CD4-positive, alpha-beta T cell (primary cell): ENCODE results near the gene PPP6R3. TPM values are rescaled to one million over a fixed set of nuclear protein-coding genes. Genes with fewer than 3 reads are reported as not detected.

ENCODE experiments used
- ATAC-seq: fragments of 200-7000 bp; cut with Tn5 transposase; one replicate; pipeline ENCODE4 v1.10.0; 2022; ENCODE audit warnings: mild to moderate bottlenecking; ENCODE audit not compliant: poor library complexity
- CTCF ChIA-PET: fragments of 350-600 bp; sonication (Branson Sonifier 250); formaldehyde crosslinking; loops from one replicate; lab custom pipeline; 2021; ENCODE audit warnings: antibody characterized with exemption, inconsistent platforms; lab: Charles Lee
- POLR2A ChIA-PET: fragments of 350-600 bp; sonication (Branson Sonifier 250); formaldehyde crosslinking; loops from one replicate; lab custom pipeline; 2021; ENCODE audit warnings: antibody characterized with exemption, inconsistent platforms; lab: Charles Lee
- DNase-seq, 14 experiments: peaks; one replicate each; pipeline ENCODE4 v3.0.0-alpha.2; 2013 to 2020; ENCODE audit warnings: mixed read lengths in 2 of 14
- H3K27ac ChIP-seq, 2 donors: one replicate each; pipeline versions ENCODE4 v1.5.1 to v1.7.0; 2013; ENCODE audit warnings: low read length in 2 of 2, low read depth in 1 of 2, mild to moderate bottlenecking in 1 of 2
- H3K27me3 ChIP-seq, 2 experiments: 1 replicate in 1 of 2; 2 replicates in 1 of 2; pipeline versions ENCODE4 v1.6.1 to v1.7.0; 2013; ENCODE audit warnings: low read length in 2 of 2, control low read depth in 1 of 2, mild to moderate bottlenecking in 1 of 2, moderate library complexity in 1 of 2; ENCODE audit not compliant: insufficient read depth in 2 of 2, control insufficient read depth in 1 of 2
- H3K36me3 ChIP-seq: one replicate; pipeline ENCODE4 v1.6.1; 2013; ENCODE audit warnings: low read length, control low read depth; ENCODE audit not compliant: insufficient read depth
- H3K4me1 ChIP-seq: one replicate; pipeline ENCODE4 v1.6.1; 2013; ENCODE audit warnings: low read length, control low read depth; ENCODE audit not compliant: insufficient read depth
- H3K4me3 ChIP-seq: one replicate; pipeline ENCODE4 v1.5.1; 2013; ENCODE audit warnings: mild to moderate bottlenecking, low read length, moderate library complexity
- H3K9me3 ChIP-seq, 2 experiments: 1 replicate in 1 of 2; 2 replicates in 1 of 2; pipeline versions ENCODE4 v1.6.1 to v1.7.0; 2013; ENCODE audit warnings: low read length in 2 of 2, mild to moderate bottlenecking in 2 of 2, control low read depth in 1 of 2, moderate library complexity in 1 of 2; ENCODE audit not compliant: control insufficient read depth in 1 of 2, insufficient read depth in 1 of 2
- H3K27ac Mint-ChIP-seq: one replicate; pipeline ENCODE4 v1.8.0; 2020; ENCODE audit warnings: mixed read lengths
- H3K27me3 Mint-ChIP-seq: one replicate; pipeline ENCODE4 v1.8.0; 2021; ENCODE audit warnings: mixed read lengths
- H3K36me3 Mint-ChIP-seq: one replicate; pipeline ENCODE4 v1.8.0; 2021; ENCODE audit warnings: low read depth, mixed read lengths
- H3K4me1 Mint-ChIP-seq: one replicate; pipeline ENCODE4 v1.8.0; 2021; ENCODE audit warnings: low read depth, mixed read lengths
- H3K4me3 Mint-ChIP-seq: one replicate; pipeline ENCODE4 v1.8.0; 2020; ENCODE audit warnings: mild to moderate bottlenecking, mixed read lengths
- H3K9me3 Mint-ChIP-seq: one replicate; pipeline ENCODE4 v1.8.0; 2020; ENCODE audit warnings: mixed read lengths
- intact Hi-C, 2 experiments: fragments of 100-400 bp; cut with DNase I in 1 of 2; cut with micrococcal nuclease in 1 of 2; formaldehyde crosslinking; loops; one replicate each; pipeline versions ENCODE4 v1.15.1 to v1.9.0; 2023 to 2025; cut with DNase I, micrococcal nuclease
- total RNA-seq, 174 experiments: library from RNA in 2 of 174; stranded (reverse) in 2 of 174; gene quantifications; one replicate each; pipeline ENCODE4 v1.2.3 and lab custom pipeline; 2021 to 2026
- TF ChIP-seq, protein P1 (sequence below): fragments of 200-600 bp; IDR thresholded peaks from one replicate; pipeline ENCODE4 v1.8.0; 2022; ENCODE audit warnings: antibody characterized with exemption, mild to moderate bottlenecking

The PPP6R3 gene
- total RNA-seq, 2 experiments from 2014 or later = 108 to 109 TPM

DNA sequence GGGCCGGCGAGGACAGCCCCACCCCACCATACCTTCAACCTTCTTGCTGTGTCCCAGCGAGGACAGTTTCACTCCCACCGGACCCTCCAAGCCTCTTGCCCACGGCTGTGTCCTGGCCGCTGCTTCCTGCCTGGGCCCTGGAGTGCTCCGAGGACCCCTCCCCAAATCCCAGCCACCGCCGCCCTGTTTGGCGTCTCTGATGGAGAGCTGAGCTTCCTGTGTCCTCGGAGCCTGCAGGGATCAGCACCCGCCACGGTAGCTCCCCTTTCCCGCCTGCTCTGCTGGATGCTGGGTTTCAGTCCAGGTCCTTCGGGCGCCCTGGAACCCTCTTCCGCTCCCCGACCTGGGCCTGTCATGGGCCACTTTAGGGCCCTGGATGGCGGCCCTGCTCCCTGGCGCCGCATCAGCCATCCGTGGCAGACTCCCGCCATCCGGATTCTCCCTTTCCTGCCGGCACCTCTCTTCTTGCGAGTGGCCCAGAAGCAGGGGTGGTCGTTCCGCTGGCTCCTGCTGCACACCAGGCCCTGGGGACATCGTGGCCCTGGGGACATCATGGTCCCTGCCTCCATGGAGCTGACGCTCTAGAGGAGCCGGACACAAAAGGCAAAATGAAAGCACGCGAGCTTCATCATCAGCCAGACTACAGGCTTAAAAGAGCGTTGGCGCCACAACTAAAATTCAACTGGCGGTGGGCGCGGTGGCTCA lies 189.5 kb downstream of the PPP6R3 start:
- Histone ChIP-seq H3K36me3 (no peaks in the 10 kb centered on the region), H3K27ac (no peak overlapping the region), H3K27me3 (peaks cover 0 to 8% of the 10 kb centered on the region in 2 experiments), H3K4me3 (no peak overlapping the region), H3K4me1 (no peaks in the 10 kb centered on the region), H3K9me3 (peaks cover 10 to 22% of the 10 kb centered on the region in 2 experiments)
- H3K27me3 Mint-ChIP-seq = peaks cover 26% of the 10 kb centered on the region
- H3K27ac Mint-ChIP-seq = no peak overlapping the region
- no peaks in the 10 kb centered on the region for H3K4me1 Mint-ChIP-seq
- TF ChIP-seq, protein P1, sequence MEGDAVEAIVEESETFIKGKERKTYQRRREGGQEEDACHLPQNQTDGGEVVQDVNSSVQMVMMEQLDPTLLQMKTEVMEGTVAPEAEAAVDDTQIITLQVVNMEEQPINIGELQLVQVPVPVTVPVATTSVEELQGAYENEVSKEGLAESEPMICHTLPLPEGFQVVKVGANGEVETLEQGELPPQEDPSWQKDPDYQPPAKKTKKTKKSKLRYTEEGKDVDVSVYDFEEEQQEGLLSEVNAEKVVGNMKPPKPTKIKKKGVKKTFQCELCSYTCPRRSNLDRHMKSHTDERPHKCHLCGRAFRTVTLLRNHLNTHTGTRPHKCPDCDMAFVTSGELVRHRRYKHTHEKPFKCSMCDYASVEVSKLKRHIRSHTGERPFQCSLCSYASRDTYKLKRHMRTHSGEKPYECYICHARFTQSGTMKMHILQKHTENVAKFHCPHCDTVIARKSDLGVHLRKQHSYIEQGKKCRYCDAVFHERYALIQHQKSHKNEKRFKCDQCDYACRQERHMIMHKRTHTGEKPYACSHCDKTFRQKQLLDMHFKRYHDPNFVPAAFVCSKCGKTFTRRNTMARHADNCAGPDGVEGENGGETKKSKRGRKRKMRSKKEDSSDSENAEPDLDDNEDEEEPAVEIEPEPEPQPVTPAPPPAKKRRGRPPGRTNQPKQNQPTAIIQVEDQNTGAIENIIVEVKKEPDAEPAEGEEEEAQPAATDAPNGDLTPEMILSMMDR = no peak
- no peak for ATAC-seq
- H3K4me3 Mint-ChIP-seq = no peak overlapping the region
- no peaks in the 10 kb centered on the region for H3K36me3 Mint-ChIP-seq
- H3K9me3 Mint-ChIP-seq = peaks cover 8% of the 10 kb centered on the region
- peak in 1 of 14 experiments; percentile 5 for DNase-seq
- CTCF ChIA-PET = no interaction called here
- POLR2A ChIA-PET = no interaction called here
- intact Hi-C loops = no loop called here

DNA sequence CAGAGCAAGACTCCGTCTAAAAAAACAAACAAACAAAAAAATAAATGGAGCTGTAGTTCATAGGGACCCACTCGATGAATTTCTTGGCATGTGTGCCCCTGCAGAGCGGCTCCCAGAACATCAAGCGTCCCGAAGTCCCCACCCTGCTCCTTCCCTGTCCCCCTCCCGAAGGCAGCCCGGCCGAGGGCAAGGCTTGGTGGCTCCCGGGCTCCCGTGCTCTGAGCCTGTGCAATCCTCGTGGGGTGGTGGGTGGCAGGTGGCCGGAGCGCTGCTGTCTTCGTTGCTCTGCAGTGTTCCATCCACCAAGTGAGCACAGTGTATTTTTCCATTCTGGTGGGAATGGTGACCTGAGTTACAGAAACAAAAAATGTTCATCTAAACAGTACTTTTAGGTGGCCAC lies 190.2 kb downstream of the PPP6R3 start:
- Histone ChIP-seq H3K4me1 (no peaks in the 10 kb centered on the region), H3K27ac (no peak overlapping the region), H3K4me3 (no peak overlapping the region), H3K36me3 (no peaks in the 10 kb centered on the region), H3K27me3 (peaks cover 0 to 8% of the 10 kb centered on the region in 2 experiments), H3K9me3 (peaks cover 10 to 28% of the 10 kb centered on the region in 2 experiments)
- TF ChIP-seq, protein P1 = no peak
- Mint-ChIP-seq H3K4me3 (no peak overlapping the region), H3K36me3 (no peaks in the 10 kb centered on the region), H3K27me3 (peaks cover 26% of the 10 kb centered on the region), H3K4me1 (no peaks in the 10 kb centered on the region), H3K9me3 (peaks cover 8% of the 10 kb centered on the region), H3K27ac (no peak overlapping the region)
- no peak for DNase-seq
- ATAC-seq = no peak
- ChIA-PET POLR2A (no interaction called here), CTCF (no interaction called here)
- intact Hi-C loops = no loop called here

DNA sequence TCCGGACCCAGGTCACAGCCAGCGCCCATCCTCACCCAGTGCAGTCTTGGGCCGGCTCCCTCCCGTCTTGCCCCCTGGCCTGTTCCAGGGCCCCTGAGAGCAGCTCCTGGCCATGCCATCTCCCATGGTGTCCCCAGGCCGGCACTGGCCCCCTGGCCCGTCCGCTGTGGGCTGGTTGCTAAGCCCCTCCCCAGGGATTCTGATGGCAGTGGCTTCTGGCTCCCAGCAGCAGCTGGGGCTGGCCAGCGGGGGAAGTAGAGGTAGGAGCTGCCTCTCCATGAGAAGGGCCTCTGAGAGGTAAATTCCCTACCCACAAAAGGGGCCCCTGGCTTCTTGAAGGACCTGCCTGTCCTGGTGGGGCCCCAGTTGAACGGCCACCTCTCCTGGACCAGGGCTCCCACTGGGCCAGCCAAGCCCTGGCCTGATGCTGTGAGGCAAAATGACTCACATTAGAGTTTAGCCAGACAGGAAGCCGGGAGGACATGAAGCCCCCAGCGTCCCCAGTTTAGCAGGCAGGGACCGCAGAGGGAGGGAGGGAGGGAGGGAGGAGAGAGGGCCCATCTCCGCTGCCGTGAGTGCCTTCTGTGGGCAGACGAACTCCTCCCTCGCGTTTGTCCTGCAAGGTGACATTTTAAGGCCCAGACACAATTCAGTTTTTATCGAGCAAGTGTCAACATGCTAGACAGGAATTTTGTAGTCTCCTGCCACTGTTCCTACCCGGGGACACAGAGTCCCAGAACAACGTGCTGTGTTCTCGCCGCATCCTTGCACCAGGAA lies 190.8 kb downstream of the PPP6R3 start:
- H3K27me3 ChIP-seq = peaks cover 0 to 8% of the 10 kb centered on the region in 2 experiments
- H3K27ac ChIP-seq = no peak overlapping the region
- ATAC-seq (no peak), DNase-seq (peak in 1 of 14 experiments; percentile 9)
- Mint-ChIP-seq H3K27me3 (peaks cover 32% of the 10 kb centered on the region), H3K9me3 (peaks cover 5% of the 10 kb centered on the region), H3K36me3 (no peaks in the 10 kb centered on the region), H3K4me3 (no peak overlapping the region), H3K4me1 (no peaks in the 10 kb centered on the region), H3K27ac (no peak overlapping the region)
- peaks cover 10 to 30% of the 10 kb centered on the region in 2 experiments for H3K9me3 ChIP-seq
- no peak overlapping the region for H3K4me3 ChIP-seq
- no peaks in the 10 kb centered on the region for H3K4me1 ChIP-seq
- ChIA-PET POLR2A (no interaction called here), CTCF (no interaction called here)
- intact Hi-C loops = no loop called here
- no peaks in the 10 kb centered on the region for H3K36me3 ChIP-seq
- TF ChIP-seq, protein P1 = no peak
